Upper lobe of right lung (tissue), 1 donor: ENCODE results near the gene ACAN. TPM values are rescaled to one million over a fixed set of nuclear protein-coding genes. Genes with fewer than 3 reads are reported as not detected.
"Not testable (repeated sequence)": the region's sequence is repeated elsewhere in the genome, so short reads cannot be mapped to it uniquely, and the experiment has no call there.

ENCODE experiments used
- ATAC-seq: fragments of 200-7000 bp; cut with Tn5 transposase; one replicate; pipeline ENCODE4 v1.9.1; 2020; ENCODE audit warnings: mild to moderate bottlenecking, moderate library complexity
- DNase-seq: peaks from one replicate; pipeline ENCODE4 v3.0.0-alpha.2; 2020
- H3K27ac ChIP-seq: fragments of 200-600 bp; one replicate; pipeline ENCODE4 v1.8.0; 2022
- H3K27me3 ChIP-seq: fragments of 200-600 bp; one replicate; pipeline ENCODE4 v1.8.0; 2022; ENCODE audit warnings: mild to moderate bottlenecking
- H3K36me3 ChIP-seq: fragments of 200-600 bp; one replicate; pipeline ENCODE4 v1.8.0; 2022
- H3K4me1 ChIP-seq: fragments of 200-600 bp; one replicate; pipeline ENCODE4 v1.8.0; 2022
- H3K4me3 ChIP-seq: fragments of 200-600 bp; one replicate; pipeline ENCODE4 v1.8.0; 2022; ENCODE audit warnings: mild to moderate bottlenecking
- H3K9me3 ChIP-seq: fragments of 200-600 bp; one replicate; pipeline ENCODE4 v1.8.0; 2022
- intact Hi-C: fragments of 100-400 bp; cut with DNase I; formaldehyde crosslinking; loops from one replicate; pipeline ENCODE4 v1.11.0; 2022
- total RNA-seq: library from RNA; stranded (reverse); fragmentation: NEBNext Ultra II Directional; extraction: Animal tissue kit (Norgen Biotek cat#: 25700); gene quantifications from one replicate; pipeline ENCODE4 v1.2.1, GENCODE V29; 2021
- TF ChIP-seq, protein P1 (sequence below): fragments of 200-600 bp; IDR thresholded peaks from one replicate; pipeline ENCODE4 v1.8.0; 2022; ENCODE audit warnings: antibody characterized with exemption
- donor health status: DM: no; HTN: yes; CAD: no; lungs with severe emphysema.

ACAN gene
- total RNA-seq, 1 donor from 2014 or later: 0.06 TPM

DNA sequence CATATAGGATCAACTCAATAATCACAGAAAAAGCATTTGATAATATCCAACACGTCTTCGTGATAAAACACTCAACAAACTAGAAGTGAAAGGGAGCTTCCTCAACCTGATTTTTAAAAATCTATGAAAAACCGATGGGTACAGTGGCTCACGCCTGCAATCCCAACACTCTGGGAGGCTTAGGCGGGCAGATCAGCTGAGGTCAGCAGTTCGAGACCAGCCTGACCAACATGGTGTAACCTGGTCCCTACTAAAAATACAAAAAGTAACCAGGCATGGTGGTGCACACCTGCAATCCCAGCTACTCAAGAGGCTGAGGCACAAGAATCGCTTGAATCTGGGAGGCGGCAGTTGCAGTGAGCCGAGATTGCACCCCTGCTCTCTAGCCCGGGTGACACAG lies 112.1 kb downstream of the ACAN start:
- TF ChIP-seq, protein P1, sequence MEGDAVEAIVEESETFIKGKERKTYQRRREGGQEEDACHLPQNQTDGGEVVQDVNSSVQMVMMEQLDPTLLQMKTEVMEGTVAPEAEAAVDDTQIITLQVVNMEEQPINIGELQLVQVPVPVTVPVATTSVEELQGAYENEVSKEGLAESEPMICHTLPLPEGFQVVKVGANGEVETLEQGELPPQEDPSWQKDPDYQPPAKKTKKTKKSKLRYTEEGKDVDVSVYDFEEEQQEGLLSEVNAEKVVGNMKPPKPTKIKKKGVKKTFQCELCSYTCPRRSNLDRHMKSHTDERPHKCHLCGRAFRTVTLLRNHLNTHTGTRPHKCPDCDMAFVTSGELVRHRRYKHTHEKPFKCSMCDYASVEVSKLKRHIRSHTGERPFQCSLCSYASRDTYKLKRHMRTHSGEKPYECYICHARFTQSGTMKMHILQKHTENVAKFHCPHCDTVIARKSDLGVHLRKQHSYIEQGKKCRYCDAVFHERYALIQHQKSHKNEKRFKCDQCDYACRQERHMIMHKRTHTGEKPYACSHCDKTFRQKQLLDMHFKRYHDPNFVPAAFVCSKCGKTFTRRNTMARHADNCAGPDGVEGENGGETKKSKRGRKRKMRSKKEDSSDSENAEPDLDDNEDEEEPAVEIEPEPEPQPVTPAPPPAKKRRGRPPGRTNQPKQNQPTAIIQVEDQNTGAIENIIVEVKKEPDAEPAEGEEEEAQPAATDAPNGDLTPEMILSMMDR: no peak
- H3K36me3 ChIP-seq: no peaks in the 10 kb centered on the region
- ATAC-seq: no peak
- intact Hi-C loops: no loop called here
- no peak for DNase-seq
- H3K27me3 ChIP-seq: no peaks in the 10 kb centered on the region
- H3K4me1 ChIP-seq: peaks cover 12% of the 10 kb centered on the region
- no peak overlapping the region for H3K27ac ChIP-seq
- H3K9me3 ChIP-seq: no peaks in the 10 kb centered on the region
- no peak overlapping the region for H3K4me3 ChIP-seq

DNA sequence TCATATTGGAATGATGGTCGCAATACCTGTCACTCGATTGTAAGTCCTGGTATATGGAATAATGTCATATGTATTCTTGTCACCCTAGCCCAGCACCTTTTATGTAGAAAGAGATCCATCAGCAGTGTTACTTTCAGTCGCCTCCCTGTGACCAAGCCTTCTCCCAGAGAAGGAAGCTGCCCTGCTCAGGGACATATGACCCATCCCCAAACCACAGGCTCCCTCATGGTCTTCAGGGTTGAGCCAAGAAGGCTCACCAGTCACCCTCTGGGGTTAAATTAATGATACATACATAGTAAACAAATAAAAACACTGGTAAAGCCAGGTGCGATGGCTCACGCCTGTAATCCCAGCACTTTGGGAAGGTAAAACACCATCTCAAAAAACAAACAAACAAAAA lies 114.5 kb downstream of the ACAN start:
- no peak overlapping the region for H3K27ac ChIP-seq
- H3K36me3 ChIP-seq: no peaks in the 10 kb centered on the region
- TF ChIP-seq, protein P1: no peak
- no peaks in the 10 kb centered on the region for H3K27me3 ChIP-seq
- peak; percentile 52 for ATAC-seq
- DNase-seq: no peak
- H3K4me1 ChIP-seq: peaks cover under 1% of the 10 kb centered on the region
- no peaks in the 10 kb centered on the region for H3K9me3 ChIP-seq
- H3K4me3 ChIP-seq: no peak overlapping the region
- intact Hi-C loops: no loop called here

DNA sequence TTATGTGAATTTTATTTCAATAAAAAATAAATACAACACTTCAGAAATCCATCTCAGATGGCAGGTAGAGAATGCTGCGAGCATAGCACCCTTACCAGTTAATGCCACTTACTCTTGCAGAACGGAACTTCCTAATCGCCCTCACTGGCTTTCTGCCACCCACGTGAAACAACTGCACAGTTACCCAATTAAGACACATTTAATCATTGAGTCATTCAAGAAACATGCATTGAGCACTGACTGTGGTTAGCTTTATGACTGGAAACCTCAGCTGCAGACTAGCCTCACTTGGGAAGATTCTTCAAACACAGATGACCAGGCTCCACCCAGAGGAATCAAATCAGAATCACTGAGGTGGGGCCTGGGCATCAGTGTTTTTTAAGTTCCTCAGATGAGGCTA lies 115.5 kb downstream of the ACAN start:
- Histone ChIP-seq H3K27ac (no peak overlapping the region), H3K36me3 (no peaks in the 10 kb centered on the region), H3K4me1 (no peaks in the 10 kb centered on the region), H3K4me3 (no peak overlapping the region), H3K9me3 (no peaks in the 10 kb centered on the region), H3K27me3 (no peaks in the 10 kb centered on the region)
- intact Hi-C loops: no loop called here
- ATAC-seq: peak; percentile 94
- TF ChIP-seq, protein P1: no peak
- no peak for DNase-seq

DNA sequence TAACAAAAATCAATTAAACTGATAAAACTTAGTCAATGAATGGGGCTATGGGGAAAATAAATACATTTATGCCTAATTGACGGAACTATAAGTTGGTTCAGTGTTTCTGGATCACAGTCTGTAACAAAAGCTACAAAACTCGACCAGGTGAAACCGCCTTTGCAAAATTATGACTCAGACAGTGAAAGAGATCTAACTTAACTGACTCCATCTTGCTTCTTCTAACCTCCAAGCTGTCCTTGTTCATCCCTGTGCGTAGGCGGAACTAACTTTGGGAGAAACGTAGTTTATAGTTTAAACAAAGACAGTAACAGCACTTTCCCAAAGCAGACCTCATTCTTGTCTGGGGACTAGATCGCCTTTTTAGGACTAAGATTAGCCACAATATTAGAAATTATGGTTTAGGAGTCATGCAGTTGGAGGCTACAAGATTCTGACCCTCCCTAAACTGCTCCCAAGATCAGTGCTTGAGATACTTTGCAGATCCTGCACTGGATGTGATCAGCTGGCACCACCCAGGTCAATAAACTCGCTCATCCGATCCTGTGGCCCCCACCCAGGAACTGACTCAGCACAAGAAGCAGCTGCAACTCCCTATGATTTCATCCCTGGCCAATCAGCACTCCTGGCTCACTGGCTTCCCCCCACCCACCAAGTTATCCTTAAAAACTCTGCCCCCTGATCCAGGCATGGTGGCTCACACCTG lies 117.1 kb downstream of the ACAN start:
- DNase-seq (no peak), ATAC-seq (no peak)
- Histone ChIP-seq H3K4me1 (no peaks in the 10 kb centered on the region), H3K4me3 (no peak overlapping the region), H3K27me3 (no peaks in the 10 kb centered on the region), H3K27ac (no peak overlapping the region), H3K36me3 (no peaks in the 10 kb centered on the region), H3K9me3 (no peaks in the 10 kb centered on the region)
- intact Hi-C loops: no loop called here
- TF ChIP-seq, protein P1: no peak

DNA sequence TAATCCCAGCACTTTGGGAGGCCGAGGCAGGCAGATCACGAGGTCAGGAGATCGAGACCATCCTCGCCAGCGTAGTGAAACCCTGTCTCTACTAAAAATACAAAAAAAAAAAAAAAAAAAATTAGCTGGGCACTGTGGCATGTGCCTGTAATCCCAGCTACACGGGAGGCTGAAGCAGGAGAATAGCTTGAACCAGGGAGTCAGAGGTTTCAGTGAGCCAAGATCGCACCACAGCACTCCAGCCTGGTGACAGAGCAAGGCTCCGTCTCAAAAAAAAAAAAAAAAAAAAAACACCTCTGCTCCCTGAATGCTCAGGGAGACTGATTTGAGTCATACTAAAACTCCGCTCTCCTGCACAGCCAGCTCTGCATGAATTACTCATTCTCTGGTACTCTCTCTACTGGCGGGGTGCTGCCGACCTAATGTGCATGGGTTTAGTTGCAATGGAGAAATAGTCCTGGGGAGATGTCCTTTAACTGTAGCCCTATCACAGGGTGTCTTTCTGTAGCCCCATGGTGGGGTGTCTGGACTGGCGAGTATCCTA lies 117.7 kb downstream of the ACAN start:
- H3K4me1 ChIP-seq, intact Hi-C loops, H3K27me3 ChIP-seq, ATAC-seq, H3K36me3 ChIP-seq, H3K27ac ChIP-seq, DNase-seq, H3K4me3 ChIP-seq, H3K9me3 ChIP-seq: not testable (repeated sequence)

Other genes with a start within 250 kb of the ACAN start
- 34.6 TPM for gene AEN, start 182.1 kb upstream of the ACAN start, total RNA-seq
- 34.9 TPM for gene ISG20, start 164.4 kb upstream of the ACAN start, total RNA-seq
- 4.6 TPM for gene HAPLN3, start 92.1 kb downstream of the ACAN start, total RNA-seq
- 168 TPM for gene MFGE8, start 109.9 kb downstream of the ACAN start, total RNA-seq